ENCODE results near the gene BACH2.

GRCh38 chr6:90076511-90077415 lies 219.9 kb downstream of the BACH2 start:
- TF ChIP-seq CTCF (IDR thresholded peaks at IDR 0.05 in 4 of 5, conservative IDR thresholded peaks at IDR 0.05 in 1 of 5): no peak
- no peak for TF ChIP-seq POLR2A (IDR thresholded peaks at IDR 0.05)
